C4-2B (cell line): ENCODE data around the gene CCDC28A.

Experiments
- ZFX ChIP-seq: fragments of 450-650 bp; IDR thresholded peaks from 2 replicates; pipeline ENCODE4 v1.6.1; 2017
- TF ChIP-seq, protein P1 (sequence below): fragments of 450-650 bp; conservative IDR thresholded peaks from 2 replicates; pipeline ENCODE4 v1.5.1; 2017; ENCODE audit warnings: mild to moderate bottlenecking

DNA sequence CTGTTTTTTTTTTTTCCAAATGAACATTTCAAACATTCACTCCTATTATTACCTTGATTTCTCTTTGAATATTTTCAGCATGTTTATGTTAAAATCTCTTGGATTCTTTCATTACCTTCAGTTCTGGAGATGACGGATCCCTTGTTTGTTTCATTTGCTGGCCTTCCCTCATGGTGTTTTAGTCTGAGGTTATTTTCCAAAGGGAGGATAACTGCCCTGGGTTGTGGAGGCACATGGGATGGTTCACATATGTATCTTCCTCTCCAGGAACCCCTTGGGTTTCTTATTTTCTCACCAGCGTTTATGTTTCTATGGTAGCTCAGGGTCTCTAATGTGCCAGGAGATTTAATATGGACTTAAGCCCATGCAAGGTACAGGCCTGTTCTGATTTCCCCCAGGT lies 58.6 kb downstream of the CCDC28A start:
- TF ChIP-seq, protein P1, sequence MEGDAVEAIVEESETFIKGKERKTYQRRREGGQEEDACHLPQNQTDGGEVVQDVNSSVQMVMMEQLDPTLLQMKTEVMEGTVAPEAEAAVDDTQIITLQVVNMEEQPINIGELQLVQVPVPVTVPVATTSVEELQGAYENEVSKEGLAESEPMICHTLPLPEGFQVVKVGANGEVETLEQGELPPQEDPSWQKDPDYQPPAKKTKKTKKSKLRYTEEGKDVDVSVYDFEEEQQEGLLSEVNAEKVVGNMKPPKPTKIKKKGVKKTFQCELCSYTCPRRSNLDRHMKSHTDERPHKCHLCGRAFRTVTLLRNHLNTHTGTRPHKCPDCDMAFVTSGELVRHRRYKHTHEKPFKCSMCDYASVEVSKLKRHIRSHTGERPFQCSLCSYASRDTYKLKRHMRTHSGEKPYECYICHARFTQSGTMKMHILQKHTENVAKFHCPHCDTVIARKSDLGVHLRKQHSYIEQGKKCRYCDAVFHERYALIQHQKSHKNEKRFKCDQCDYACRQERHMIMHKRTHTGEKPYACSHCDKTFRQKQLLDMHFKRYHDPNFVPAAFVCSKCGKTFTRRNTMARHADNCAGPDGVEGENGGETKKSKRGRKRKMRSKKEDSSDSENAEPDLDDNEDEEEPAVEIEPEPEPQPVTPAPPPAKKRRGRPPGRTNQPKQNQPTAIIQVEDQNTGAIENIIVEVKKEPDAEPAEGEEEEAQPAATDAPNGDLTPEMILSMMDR: no peak
- no peak for TF ChIP-seq ZFX
